IPS DF 6.9 (cell line): ENCODE measurements around the gene PAX8.

Source experiments
- DNase-seq: peaks from one replicate; pipeline ENCODE4 v3.0.0-alpha.2; 2013; ENCODE audit warnings: low read depth, low spot score
- H3K27ac ChIP-seq: one replicate; pipeline ENCODE4 v1.5.1; 2013; ENCODE audit warnings: low read length, control low read depth
- H3K27me3 ChIP-seq: 2 replicates; pipeline ENCODE4 v1.6.1; 2013; ENCODE audit warnings: mild to moderate bottlenecking, low read length; ENCODE audit not compliant: control insufficient read depth, insufficient read depth
- H3K36me3 ChIP-seq: 2 replicates; pipeline ENCODE4 v1.6.1; 2013; ENCODE audit warnings: low read length; ENCODE audit not compliant: control insufficient read depth, insufficient read depth
- H3K4me1 ChIP-seq: 2 replicates; pipeline ENCODE4 v1.6.1; 2013; ENCODE audit warnings: low read length; ENCODE audit not compliant: control insufficient read depth, insufficient read depth
- H3K4me3 ChIP-seq: 2 replicates; pipeline ENCODE4 v1.5.1; 2013; ENCODE audit warnings: mild to moderate bottlenecking, low read length
- H3K9me3 ChIP-seq: 2 replicates; pipeline ENCODE4 v1.6.1; 2013; ENCODE audit warnings: low read length, inconsistent platforms; ENCODE audit not compliant: control insufficient read depth, insufficient read depth
- WGBS: extraction: QIAGEN DNeasy Blood & Tissue Kit; methylation state at CpG from one replicate; pipeline ENCODE4 v1.1.7; 2013; ENCODE audit warnings: mixed read lengths, missing lambda C conversion rate; ENCODE audit not compliant: insufficient read length, insufficient coverage; 5-methylcytosine and 5-hydroxymethylcytosine counted together

Gene PAX8

GRCh38 chr2:113166187-113166645 lies 112.5 kb downstream of the PAX8 start:
- Histone ChIP-seq H3K9me3 (no peaks in the 10 kb centered on the region), H3K27ac (no peak overlapping the region), H3K4me3 (no peak overlapping the region), H3K4me1 (no peaks in the 10 kb centered on the region; the same call in 1 of the 2 replicates), H3K36me3 (no peaks in the 10 kb centered on the region), H3K27me3 (no peaks in the 10 kb centered on the region)
- DNase-seq = no peak
- no CpG with 5 or more reads among the region's 7 CpGs for WGBS
